H9 (cell line): ENCODE data around the gene ABLIM3. TPM values are rescaled to one million over a fixed set of nuclear protein-coding genes. Genes with fewer than 3 reads are reported as not detected.

ENCODE experiments used
- DNase-seq: peaks from one replicate; pipeline ENCODE4 v3.0.0-alpha.2; 2017
- H2AFZ ChIP-seq: one replicate; pipeline ENCODE4 v1.6.1; 2013; ENCODE audit warnings: mild to moderate bottlenecking, low read length, control low read depth, moderate library complexity
- H2AK5ac ChIP-seq: 2 replicates; pipeline ENCODE4 v1.6.1; 2013; ENCODE audit warnings: low read length, control low read depth, mixed read lengths; ENCODE audit not compliant: insufficient read length
- H2BK120ac ChIP-seq: one replicate; pipeline ENCODE4 v1.6.1; 2013; ENCODE audit warnings: low read depth, mild to moderate bottlenecking, low read length, control low read depth, inconsistent platforms; ENCODE audit not compliant: poor library complexity, severe bottlenecking
- H2BK12ac ChIP-seq: 2 replicates; pipeline ENCODE4 v1.6.1; 2013; ENCODE audit warnings: low read length, control low read depth, mixed read lengths, low read depth; ENCODE audit not compliant: insufficient read length
- H2BK15ac ChIP-seq: 2 replicates; pipeline ENCODE4 v1.6.1; 2013; ENCODE audit warnings: low read depth, low read length, control low read depth
- H2BK20ac ChIP-seq: one replicate; pipeline ENCODE4 v1.6.1; 2013; ENCODE audit warnings: low read depth, mild to moderate bottlenecking, low read length, control low read depth, inconsistent platforms; ENCODE audit not compliant: poor library complexity, severe bottlenecking
- H2BK5ac ChIP-seq: 2 replicates; pipeline ENCODE4 v1.6.1; 2013; ENCODE audit warnings: low read length, control low read depth, mixed read lengths; ENCODE audit not compliant: insufficient read length
- H3K14ac ChIP-seq: 2 replicates; pipeline ENCODE4 v1.6.1; 2013; ENCODE audit warnings: low read length, control low read depth; ENCODE audit not compliant: insufficient read depth
- H3K18ac ChIP-seq: 2 replicates; pipeline ENCODE4 v1.6.1; 2013; ENCODE audit warnings: low read depth, mild to moderate bottlenecking, mixed read lengths, low read length, control low read depth; ENCODE audit not compliant: insufficient read length
- H3K23ac ChIP-seq: 2 replicates; pipeline ENCODE4 v1.6.1; 2013; ENCODE audit warnings: low read length, control low read depth, mixed read lengths, low read depth; ENCODE audit not compliant: insufficient read length
- H3K23me2 ChIP-seq: 2 replicates; pipeline ENCODE4 v1.6.1; 2013; ENCODE audit warnings: low read depth, mild to moderate bottlenecking, mixed read lengths, low read length, control low read depth; ENCODE audit not compliant: insufficient read length, poor library complexity, severe bottlenecking
- H3K27ac ChIP-seq: 2 replicates; pipeline ENCODE4 v1.5.1; 2013; ENCODE audit warnings: low read length, control low read depth, mixed read lengths, low read depth; ENCODE audit not compliant: insufficient read length
- H3K27me3 ChIP-seq: 2 replicates; pipeline ENCODE4 v1.6.1; 2013; ENCODE audit warnings: low read length, control low read depth, inconsistent platforms; ENCODE audit not compliant: insufficient read depth
- H3K4ac ChIP-seq: 2 replicates; pipeline ENCODE4 v1.6.1; 2013; ENCODE audit warnings: low read depth, mild to moderate bottlenecking, control low read depth, inconsistent platforms, low read length, moderate library complexity
- H3K4me1 ChIP-seq: 2 replicates; pipeline ENCODE4 v1.6.1; 2013; ENCODE audit warnings: low read length, control low read depth, inconsistent platforms; ENCODE audit not compliant: insufficient read depth
- H3K4me2 ChIP-seq: 2 replicates; pipeline ENCODE4 v1.6.1; 2013; ENCODE audit warnings: low read length, control low read depth, mixed read lengths; ENCODE audit not compliant: insufficient read length, insufficient read depth
- H3K56ac ChIP-seq: 2 replicates; pipeline ENCODE4 v1.6.1; 2013; ENCODE audit warnings: low read depth, mild to moderate bottlenecking, mixed read lengths, low read length, control low read depth; ENCODE audit not compliant: insufficient read length
- H3K79me1 ChIP-seq: 2 replicates; pipeline ENCODE4 v1.6.1; 2013; ENCODE audit warnings: low read depth, mild to moderate bottlenecking, moderate library complexity, low read length, control low read depth, inconsistent platforms; ENCODE audit not compliant: insufficient read depth, poor library complexity, severe bottlenecking
- H3K79me2 ChIP-seq: 2 replicates; pipeline ENCODE4 v1.6.1; 2013; ENCODE audit warnings: low read length, control low read depth, inconsistent platforms; ENCODE audit not compliant: insufficient read depth
- H3K9ac ChIP-seq: 2 replicates; pipeline ENCODE4 v1.6.1; 2013; ENCODE audit warnings: low read length, control low read depth, mixed read lengths; ENCODE audit not compliant: insufficient read length; ENCODE audit errors: extremely low read depth
- H3K9me3 ChIP-seq: one replicate; pipeline ENCODE4 v1.6.1; 2013; ENCODE audit warnings: low read depth, low read length, inconsistent platforms; ENCODE audit not compliant: control insufficient read depth
- H3T11ph ChIP-seq: one replicate; pipeline ENCODE4 v1.6.1; 2013; ENCODE audit warnings: mild to moderate bottlenecking, low read length, control low read depth, inconsistent platforms
- H4K20me1 ChIP-seq: one replicate; pipeline ENCODE4 v1.6.1; 2013; ENCODE audit not compliant: control insufficient read depth, insufficient read length, insufficient read depth
- H4K5ac ChIP-seq: 2 replicates; pipeline ENCODE4 v1.6.1; 2013; ENCODE audit warnings: low read depth, mild to moderate bottlenecking, mixed read lengths, low read length, control low read depth; ENCODE audit not compliant: insufficient read length
- H4K8ac ChIP-seq: replicated peaks from 2 replicates; pipeline ENCODE4 v1.6.1; 2013; ENCODE audit warnings: low read length, control low read depth, mixed read lengths, low read depth; ENCODE audit not compliant: insufficient read length
- H4K91ac ChIP-seq: 2 replicates; pipeline ENCODE4 v1.6.1; 2013; ENCODE audit warnings: low read depth, mild to moderate bottlenecking, moderate library complexity, mixed read lengths, low read length, control low read depth; ENCODE audit not compliant: insufficient read length
- H3K27ac Mint-ChIP-seq, 3 experiments: 2 replicates in 2 of 3; 3 replicates in 1 of 3; pipeline ENCODE4 v1.8.0; 2020 to 2021; ENCODE audit warnings: mixed read lengths in 3 of 3, mild to moderate bottlenecking in 1 of 3, moderate library complexity in 1 of 3
- H3K27me3 Mint-ChIP-seq: 2 replicates; pipeline ENCODE4 v1.8.0; 2021; ENCODE audit warnings: low read depth, mild to moderate bottlenecking, moderate library complexity, mixed read lengths
- H3K36me3 Mint-ChIP-seq, 3 experiments: 2 replicates in 2 of 3; 3 replicates in 1 of 3; pipeline ENCODE4 v1.8.0; 2020 to 2021; ENCODE audit warnings: low read depth in 3 of 3, mixed read lengths in 3 of 3; ENCODE audit not compliant: insufficient read depth in 1 of 3
- H3K4me1 Mint-ChIP-seq, 2 experiments: 2 replicates each; pipeline ENCODE4 v1.8.0; 2020; ENCODE audit warnings: mixed read lengths in 2 of 2
- H3K4me3 Mint-ChIP-seq, 2 experiments: 2 replicates in 1 of 2; 3 replicates in 1 of 2; pipeline ENCODE4 v1.8.0; 2020 to 2021; ENCODE audit warnings: mild to moderate bottlenecking in 2 of 2, mixed read lengths in 2 of 2, moderate library complexity in 1 of 2
- H3K9me3 Mint-ChIP-seq, 2 experiments: 2 replicates in 1 of 2; 3 replicates in 1 of 2; pipeline ENCODE4 v1.8.0; 2020; ENCODE audit warnings: mild to moderate bottlenecking in 2 of 2, mixed read lengths in 2 of 2, moderate library complexity in 1 of 2
- CTCF ChIP-seq: fragments of 200-600 bp; sonication (generic); conservative IDR thresholded peaks from 3 replicates; pipeline ENCODE4 v1.8.0; 2021; ENCODE audit warnings: antibody characterized with exemption, mild to moderate bottlenecking
- WGBS: extraction: QIAGEN DNeasy Blood & Tissue Kit; methylation state at CpG from one replicate; pipeline ENCODE4 v1.1.7; 2013; ENCODE audit warnings: missing lambda C conversion rate, low lambda C conversion rate, mixed read lengths; ENCODE audit not compliant: insufficient read length; ENCODE audit errors: extremely low coverage; 5-methylcytosine and 5-hydroxymethylcytosine counted together
- total RNA-seq: library from RNA; stranded (reverse); gene quantifications from 2 replicates; pipeline ENCODE4 v1.2.1, GENCODE V29; 2021

The ABLIM3 gene
- total RNA-seq, 1 experiment from 2014 or later: 0.20 TPM

- Mint-ChIP-seq H3K27ac (no peak overlapping the region; a peak in 1 of 7 replicates), H3K27me3 (no peaks in the 10 kb centered on the region; the same call in none of the 2 replicates), H3K9me3 (no peaks in the 10 kb centered on the region), H3K36me3 (no peaks in the 10 kb centered on the region), H3K4me3 (no peak overlapping the region), H3K4me1 (no peaks in the 10 kb centered on the region)
- H3K79me2 ChIP-seq: no peaks in the 10 kb centered on the region
- H3K27me3 ChIP-seq: no peaks in the 10 kb centered on the region
- no CpG with 5 or more reads among the region's 7 CpGs for WGBS
- H3K27ac ChIP-seq: no peak overlapping the region
- H3K14ac ChIP-seq: no peak overlapping the region
- H4K91ac ChIP-seq: no peak overlapping the region
- no peak overlapping the region for H3T11ph ChIP-seq
- H3K56ac ChIP-seq: no peak overlapping the region
- H2AFZ ChIP-seq: no peak overlapping the region
- H3K9me3 ChIP-seq: no peaks in the 10 kb centered on the region
- no peak overlapping the region for H3K23ac ChIP-seq
- peak; percentile 84 for TF ChIP-seq CTCF
- no peaks in the 10 kb centered on the region for H3K23me2 ChIP-seq
- no peaks in the 10 kb centered on the region for H3K79me1 ChIP-seq
- H4K20me1 ChIP-seq: no peaks in the 10 kb centered on the region
- no peak overlapping the region for H4K8ac ChIP-seq
- H2AK5ac ChIP-seq: no peak overlapping the region
- no peak overlapping the region for H3K4ac ChIP-seq
- no peak overlapping the region for H3K9ac ChIP-seq
- H2BK20ac ChIP-seq: no peak overlapping the region
- peak; percentile 78 for DNase-seq
- H3K4me1 ChIP-seq: no peaks in the 10 kb centered on the region
- no peak overlapping the region for H2BK120ac ChIP-seq
- H2BK15ac ChIP-seq: no peak overlapping the region
- H2BK12ac ChIP-seq: no peak overlapping the region
- no peak overlapping the region for H3K4me2 ChIP-seq
- no peak overlapping the region for H2BK5ac ChIP-seq
- no peak overlapping the region for H4K5ac ChIP-seq
- no peak overlapping the region for H3K18ac ChIP-seq
Measured at GRCh38 chr5:149114403-149115312, 26.6 kb upstream of the ABLIM3 start.
